Body of pancreas (tissue), 4 donors: ENCODE data around the gene WASL. TPM values are rescaled to one million over a fixed set of nuclear protein-coding genes. Genes with fewer than 3 reads are reported as not detected.

Experiments used
- ATAC-seq: fragments of 150-250 bp; one replicate; pipeline ENCODE4 v1.9.1; 2016
- DNase-seq, 4 donors: peaks; one replicate each; pipeline ENCODE4 v3.0.0-alpha.2; 2019
- H3K27ac ChIP-seq, 4 donors: fragments of 200-600 bp; sonication (generic); 1 replicate in 3 of 4; 2 replicates in 1 of 4; pipeline versions ENCODE4 v1.5.1 to v1.6.1; 2016 to 2019; ENCODE audit warnings: mild to moderate bottlenecking in 1 of 4, mixed read lengths in 1 of 4, moderate library complexity in 1 of 4
- H3K27me3 ChIP-seq, 2 donors: fragments of 200-600 bp; sonication (generic); one replicate each; pipeline ENCODE4 v1.6.0; 2016; ENCODE audit warnings: mild to moderate bottlenecking in 1 of 2
- H3K36me3 ChIP-seq, 2 donors: fragments of 200-600 bp; sonication (generic); replicated peaks in 1 of 2; 2 replicates each; pipeline ENCODE4 v1.5.1; 2016; ENCODE audit warnings: low read depth in 2 of 2; ENCODE audit not compliant: insufficient read depth in 1 of 2
- H3K4me1 ChIP-seq: fragments of 200-600 bp; sonication (generic); one replicate; pipeline ENCODE4 v1.6.0; 2016
- H3K4me3 ChIP-seq, 2 donors: fragments of 200-600 bp; sonication (generic); 1 replicate in 1 of 2; 2 replicates in 1 of 2; pipeline ENCODE4 v1.5.1; 2016 to 2019
- H3K9me3 ChIP-seq, 3 donors: fragments of 200-600 bp; sonication (generic); 1 replicate in 2 of 3; 2 replicates in 1 of 3; pipeline ENCODE4 v1.5.1; 2016
- CTCF ChIP-seq, 7 experiments: fragments of 450-650 bp in 4 of 7; fragments of 200-600 bp in 3 of 7; sonication (generic) in 3 of 7; IDR thresholded peaks; one replicate each; pipeline ENCODE4 v1.5.1; 2016 to 2019; ENCODE audit warnings: antibody characterized with exemption in 7 of 7
- POLR2A ChIP-seq, 3 donors: fragments of 450-650 bp; IDR thresholded peaks; one replicate each; pipeline ENCODE4 v1.6.1; 2016; ENCODE audit warnings: antibody characterized with exemption in 3 of 3, mild to moderate bottlenecking in 2 of 3
- WGBS, 2 donors: methylation state at CpG; one replicate each; pipeline ENCODE4 v1.1.5; 2017; 5-methylcytosine and 5-hydroxymethylcytosine counted together
- intact Hi-C: fragments of 100-400 bp; cut with DNase I; formaldehyde crosslinking; loops from one replicate; pipeline ENCODE4 v1.15.1; 2023
- total RNA-seq, 2 donors: library from RNA; depleted of rRNA; stranded (reverse); fragments of >200 nt; gene quantifications; one replicate each; pipeline ENCODE4 v1.1.0, GENCODE V29; 2016

Gene WASL
- total RNA-seq, 2 donors from 2014 or later: 12.9 to 20.5 TPM

DNA sequence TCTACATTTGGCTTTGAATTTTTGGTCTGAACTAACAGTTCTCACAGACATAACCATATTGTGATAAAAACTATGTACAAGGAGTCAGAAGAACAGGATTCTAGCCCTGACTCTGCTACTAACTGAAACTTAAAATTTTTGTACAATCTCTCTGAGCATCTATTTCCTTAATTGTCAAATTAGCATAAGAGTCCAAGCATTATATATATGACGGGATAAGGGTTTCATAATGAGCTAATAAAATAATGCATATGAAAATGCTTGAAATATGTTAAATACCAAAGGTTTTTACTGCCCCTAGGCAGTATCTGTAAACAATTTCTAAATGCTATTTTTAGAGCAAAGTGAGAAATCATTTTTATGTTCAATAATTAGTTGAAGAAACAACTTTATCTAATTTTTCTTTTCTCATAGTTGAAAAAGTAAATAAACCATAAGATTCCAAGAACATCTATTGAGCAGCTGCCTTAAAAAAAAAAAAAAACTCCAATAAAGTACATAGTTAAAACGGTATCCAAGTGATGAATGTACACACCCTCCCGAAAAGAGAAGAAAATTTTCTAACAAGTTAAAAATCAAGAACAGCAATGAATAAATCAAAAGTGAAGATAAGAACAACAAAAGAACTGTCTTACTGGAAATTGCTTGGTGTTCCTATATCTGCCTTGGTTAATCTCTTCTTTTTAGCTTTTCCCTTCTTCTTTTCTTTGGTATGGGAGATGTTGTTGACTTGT lies 52.7 kb downstream of the WASL start:
- Histone ChIP-seq H3K27ac (no peak overlapping the region), H3K4me3 (no peak overlapping the region), H3K27me3 (no peaks in the 10 kb centered on the region), H3K36me3 (peaks cover 0 to 11% of the 10 kb centered on the region in 2 donors), H3K4me1 (no peaks in the 10 kb centered on the region), H3K9me3 (no peaks in the 10 kb centered on the region)
- DNase-seq (no peak), ATAC-seq (no peak)
- intact Hi-C loops: no loop called here
- WGBS, 2 donors: 79 to 81% methylated on average over 3 of the region's 3 CpGs
- no peak for TF ChIP-seq POLR2A (IDR thresholded peaks at IDR 0.05)
- TF ChIP-seq CTCF (IDR thresholded peaks at IDR 0.05): no peak

- Histone ChIP-seq H3K4me1 (peaks cover 10% of the 10 kb centered on the region), H3K27me3 (no peaks in the 10 kb centered on the region), H3K9me3 (no peaks in the 10 kb centered on the region), H3K27ac (no peak overlapping the region), H3K36me3 (peaks cover 0 to 11% of the 10 kb centered on the region in 2 donors), H3K4me3 (no peak overlapping the region)
- no peak for DNase-seq
- TF ChIP-seq CTCF (IDR thresholded peaks at IDR 0.05) (no peak), POLR2A (IDR thresholded peaks at IDR 0.05) (no peak)
- intact Hi-C loops: no loop called here
- 95 to 96% methylated on average over 6 of the region's 6 CpGs for WGBS, 2 donors
- no peak for ATAC-seq
Observed at GRCh38 chr7:123692471-123692877, 56.3 kb downstream of the WASL start.

DNA sequence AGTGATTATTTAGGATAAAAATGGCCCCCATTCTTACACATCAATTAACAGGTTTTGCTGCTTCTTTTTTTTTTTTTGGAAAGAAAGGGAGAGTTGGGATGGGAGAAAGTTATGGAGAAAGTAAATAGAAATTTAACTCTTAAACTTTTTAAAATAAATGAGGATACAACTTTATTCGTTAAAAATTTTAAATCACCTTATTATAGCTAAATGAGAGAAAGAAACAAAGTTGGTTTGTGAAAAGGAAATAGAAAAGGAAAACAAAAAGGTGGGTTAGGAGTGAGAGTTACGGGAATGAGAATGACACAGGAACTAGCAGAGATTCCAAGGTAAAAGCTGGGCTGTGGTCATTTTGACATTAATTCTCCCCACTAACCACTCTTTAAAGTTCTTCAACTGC lies 58.3 kb downstream of the WASL start:
- H3K4me1 ChIP-seq: peaks cover 10% of the 10 kb centered on the region
- H3K4me3 ChIP-seq: no peak overlapping the region
- no peak for ATAC-seq
- no peaks in the 10 kb centered on the region for H3K27me3 ChIP-seq
- H3K36me3 ChIP-seq: peaks cover 0 to 11% of the 10 kb centered on the region in 2 donors
- DNase-seq: no peak
- TF ChIP-seq POLR2A (IDR thresholded peaks at IDR 0.05) (no peak), CTCF (IDR thresholded peaks at IDR 0.05) (no peak)
- no peak overlapping the region for H3K27ac ChIP-seq
- no peaks in the 10 kb centered on the region for H3K9me3 ChIP-seq
- intact Hi-C loops: no loop called here
- 93 to 94% methylated on average over 2 of the region's 2 CpGs for WGBS, 2 donors

DNA sequence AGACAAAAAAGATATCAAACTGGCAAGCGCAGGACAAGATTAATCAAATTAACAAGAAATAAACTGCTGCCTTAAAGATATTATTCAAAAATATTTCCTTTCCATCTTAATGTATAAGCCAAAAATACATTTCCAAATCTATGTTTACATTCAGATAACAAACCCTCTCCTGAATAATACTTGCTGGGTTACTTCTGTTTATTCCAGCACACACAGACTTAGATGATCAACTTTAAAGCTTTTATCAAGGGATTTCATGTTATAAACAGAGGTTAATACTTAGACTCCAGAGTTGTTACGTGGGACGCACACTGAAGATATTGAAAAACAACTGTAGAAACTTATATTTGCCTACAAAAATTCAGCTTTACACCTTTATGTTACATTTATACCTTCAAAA lies 59.6 kb downstream of the WASL start:
- Histone ChIP-seq H3K36me3 (peaks cover 0 to 11% of the 10 kb centered on the region in 2 donors), H3K4me3 (no peak overlapping the region), H3K9me3 (no peaks in the 10 kb centered on the region), H3K4me1 (peaks cover 10% of the 10 kb centered on the region), H3K27me3 (no peaks in the 10 kb centered on the region), H3K27ac (no peak overlapping the region)
- DNase-seq: no peak
- intact Hi-C loops: no loop called here
- no peak for ATAC-seq
- TF ChIP-seq POLR2A (IDR thresholded peaks at IDR 0.05): no peak
- TF ChIP-seq CTCF (IDR thresholded peaks at IDR 0.05): no peak
- 32 to 38% methylated on average over 3 of the region's 3 CpGs for WGBS, 2 donors

GRCh38 chr7:123687727-123688126 lies 61.1 kb downstream of the WASL start:
- peaks cover 0 to 8% of the 10 kb centered on the region in 2 donors for H3K36me3 ChIP-seq
- WGBS, 2 donors: 88 to 90% methylated on average over 1 of the region's 1 CpG
- peaks cover 13% of the 10 kb centered on the region for H3K4me1 ChIP-seq
- no peak for DNase-seq
- no peak for ATAC-seq
- TF ChIP-seq CTCF (IDR thresholded peaks at IDR 0.05) (no peak), POLR2A (IDR thresholded peaks at IDR 0.05) (no peak)
- intact Hi-C loops: no loop called here
- H3K4me3 ChIP-seq: no peak overlapping the region
- H3K27me3 ChIP-seq: no peaks in the 10 kb centered on the region
- H3K9me3 ChIP-seq: no peaks in the 10 kb centered on the region
- no peak overlapping the region for H3K27ac ChIP-seq
